Activated CD8-positive, alpha-beta memory T cell treated with anti-CD3 and anti-CD28 coated beads for 24 hours (primary cell): ENCODE data around the gene ARHGEF38.

ENCODE experiments used
- DNase-seq: peaks from one replicate; pipeline ENCODE4 v3.0.0-alpha.2; 2020

Gene ARHGEF38, protein sequence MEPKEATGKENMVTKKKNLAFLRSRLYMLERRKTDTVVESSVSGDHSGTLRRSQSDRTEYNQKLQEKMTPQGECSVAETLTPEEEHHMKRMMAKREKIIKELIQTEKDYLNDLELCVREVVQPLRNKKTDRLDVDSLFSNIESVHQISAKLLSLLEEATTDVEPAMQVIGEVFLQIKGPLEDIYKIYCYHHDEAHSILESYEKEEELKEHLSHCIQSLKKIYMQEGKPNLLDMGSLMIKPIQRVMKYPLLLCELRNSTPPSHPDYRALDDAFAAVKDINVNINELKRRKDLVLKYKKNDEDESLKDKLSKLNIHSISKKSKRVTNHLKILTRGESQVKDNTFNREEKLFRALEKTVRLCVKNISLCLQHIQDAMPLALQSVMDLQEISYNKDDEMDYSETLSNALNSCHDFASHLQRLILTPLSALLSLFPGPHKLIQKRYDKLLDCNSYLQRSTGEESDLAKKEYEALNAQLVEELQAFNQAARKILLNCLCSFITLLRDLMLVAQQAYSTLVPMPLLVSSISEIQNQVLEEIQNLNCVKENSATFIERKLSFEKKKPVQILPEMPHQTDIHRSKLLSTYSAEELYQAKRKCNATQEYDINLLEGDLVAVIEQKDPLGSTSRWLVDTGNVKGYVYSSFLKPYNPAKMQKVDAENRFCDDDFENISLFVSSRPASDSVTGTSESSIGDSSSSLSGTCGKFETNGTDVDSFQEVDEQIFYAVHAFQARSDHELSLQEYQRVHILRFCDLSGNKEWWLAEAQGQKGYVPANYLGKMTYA

DNA sequence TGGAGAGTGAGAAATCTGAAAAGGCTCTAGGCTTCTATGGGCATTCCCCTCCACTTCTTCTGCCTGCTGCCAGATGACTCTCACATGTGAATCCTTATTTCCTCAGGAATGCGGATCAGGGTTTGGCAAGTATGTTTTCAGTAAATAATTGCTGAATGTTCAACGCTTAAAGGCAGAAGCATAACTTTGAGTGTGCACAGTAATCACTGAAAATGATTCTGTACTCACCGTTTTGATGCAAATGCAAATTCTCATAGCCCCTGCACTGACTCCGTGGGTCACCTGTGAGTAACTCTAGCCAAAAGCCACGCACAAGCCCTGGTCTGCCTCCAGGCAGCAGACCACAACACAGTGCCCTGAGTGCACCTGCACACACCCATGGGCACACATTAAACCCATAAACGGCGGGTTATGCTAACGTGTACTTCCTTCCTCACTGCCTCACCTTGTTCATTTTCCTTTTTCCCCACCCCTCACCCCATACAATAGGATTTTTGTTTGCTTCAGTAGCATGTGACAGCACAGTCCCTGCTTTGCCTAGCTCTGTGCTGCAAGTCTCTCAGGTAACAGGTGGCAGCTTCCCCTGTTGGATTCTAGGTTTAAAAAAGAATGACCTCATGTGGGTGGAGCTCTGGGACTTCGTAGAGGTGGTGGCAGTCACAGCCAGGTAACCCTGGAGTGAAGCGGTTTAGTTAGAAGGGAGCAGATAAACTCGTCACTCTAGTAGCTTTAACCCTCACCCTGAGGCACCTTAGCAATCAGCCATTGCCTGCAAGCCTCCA is at the start of gene ARHGEF38:
Gene ARHGEF38 (plus strand): TSS at position 656 of the 782 bp plus-strand sequence. CDS start 146 bp downstream, outside the sequence.
- DNase-seq = no peak

DNA sequence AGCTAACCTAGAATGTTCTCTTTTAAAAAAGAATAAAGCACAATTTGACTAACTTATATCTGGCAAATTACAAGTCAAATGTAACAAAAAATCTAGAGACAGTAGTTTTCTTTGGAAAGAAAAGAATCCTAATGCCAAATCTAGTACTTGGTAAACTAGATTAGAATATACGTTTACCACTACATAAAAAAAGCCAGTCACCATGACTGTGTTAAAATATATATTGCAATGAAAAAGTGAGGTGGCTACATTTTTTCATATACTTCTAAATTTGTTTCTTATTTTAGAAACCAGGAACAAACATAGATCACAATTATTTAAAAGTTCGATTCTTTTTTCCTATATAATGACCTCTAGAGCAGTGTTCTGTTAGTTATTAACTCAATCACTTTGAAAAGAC is 48.9 kb upstream of the ARHGEF38 start:
- DNase-seq = no peak

DNA sequence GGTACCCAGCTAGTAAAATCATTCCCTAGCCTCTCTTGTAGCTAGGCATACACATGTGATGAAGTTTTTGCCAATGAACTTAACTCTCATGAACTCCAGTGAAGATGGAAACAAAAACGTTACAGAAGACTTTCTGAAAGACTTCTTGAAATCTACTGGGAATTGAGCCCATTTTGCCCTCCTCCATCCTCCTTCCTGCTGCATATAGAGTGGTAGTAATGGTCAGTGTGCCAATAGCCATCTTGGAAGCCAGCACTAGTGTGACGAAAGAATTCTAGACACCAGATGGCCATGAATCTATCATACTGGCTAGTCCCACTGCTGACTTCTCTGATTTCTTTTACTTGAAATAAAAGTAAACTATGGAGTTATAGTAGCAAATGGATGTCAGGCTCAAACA is 47.7 kb upstream of the ARHGEF38 start:
- no peak for DNase-seq

DNA sequence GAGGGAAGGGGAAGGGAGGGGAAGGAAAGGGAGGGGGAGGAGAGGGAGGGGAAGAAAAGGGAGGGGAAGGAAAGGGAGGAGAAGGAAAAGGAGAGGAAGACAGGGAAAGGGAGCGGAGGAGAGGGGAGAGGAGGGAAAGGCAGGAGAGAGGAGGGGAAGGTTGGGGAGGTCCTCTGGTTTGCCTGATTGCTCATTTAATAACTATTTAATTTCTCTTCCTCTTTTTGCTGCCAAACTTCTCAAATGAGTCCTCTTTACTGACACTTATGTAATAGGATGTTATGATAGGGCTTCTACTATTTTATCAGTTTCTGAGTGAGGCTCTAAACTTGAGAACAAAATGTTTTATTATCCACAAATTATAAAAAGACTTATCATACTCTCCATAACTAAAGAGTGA is 43.1 kb upstream of the ARHGEF38 start:
- DNase-seq = no peak

DNA sequence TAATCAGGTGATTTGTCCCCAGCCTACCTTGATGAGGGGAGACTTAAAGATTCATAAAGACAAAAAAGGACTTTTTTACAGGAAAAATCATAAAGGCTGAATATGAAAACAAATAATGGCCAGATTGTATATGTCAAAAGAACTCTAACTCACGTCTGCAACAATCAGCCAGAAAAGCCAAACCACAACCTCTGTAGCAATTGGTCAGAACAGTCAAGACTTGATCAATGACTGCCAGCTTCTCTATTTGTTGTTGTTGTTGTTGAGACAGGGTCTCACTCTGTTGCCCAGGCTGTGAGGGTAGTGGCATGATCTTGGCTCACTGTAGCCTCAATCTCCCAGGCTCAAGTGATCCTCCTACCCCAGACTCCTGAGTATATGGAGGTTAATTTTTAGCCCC is 42.7 kb upstream of the ARHGEF38 start:
- DNase-seq = no peak

DNA sequence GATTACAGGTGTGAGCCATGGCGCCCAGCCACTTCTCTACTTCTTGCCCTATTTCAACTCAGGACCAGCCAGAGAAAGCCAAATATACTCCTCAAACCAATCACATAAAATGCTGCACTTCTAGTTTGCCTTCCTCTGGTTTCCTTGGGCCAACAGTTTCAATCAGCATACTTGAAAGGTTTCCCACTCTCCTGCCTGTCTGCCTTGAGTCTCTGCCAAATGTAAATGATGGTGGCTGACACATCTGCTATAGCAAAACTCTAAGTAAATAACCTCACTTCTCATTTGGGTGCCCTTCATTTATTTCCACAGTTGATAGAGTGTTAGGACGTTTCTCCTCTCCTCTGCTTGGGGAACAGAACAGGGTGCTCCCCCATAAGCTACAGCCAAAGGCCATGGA is 42.2 kb upstream of the ARHGEF38 start:
- DNase-seq = no peak

DNA sequence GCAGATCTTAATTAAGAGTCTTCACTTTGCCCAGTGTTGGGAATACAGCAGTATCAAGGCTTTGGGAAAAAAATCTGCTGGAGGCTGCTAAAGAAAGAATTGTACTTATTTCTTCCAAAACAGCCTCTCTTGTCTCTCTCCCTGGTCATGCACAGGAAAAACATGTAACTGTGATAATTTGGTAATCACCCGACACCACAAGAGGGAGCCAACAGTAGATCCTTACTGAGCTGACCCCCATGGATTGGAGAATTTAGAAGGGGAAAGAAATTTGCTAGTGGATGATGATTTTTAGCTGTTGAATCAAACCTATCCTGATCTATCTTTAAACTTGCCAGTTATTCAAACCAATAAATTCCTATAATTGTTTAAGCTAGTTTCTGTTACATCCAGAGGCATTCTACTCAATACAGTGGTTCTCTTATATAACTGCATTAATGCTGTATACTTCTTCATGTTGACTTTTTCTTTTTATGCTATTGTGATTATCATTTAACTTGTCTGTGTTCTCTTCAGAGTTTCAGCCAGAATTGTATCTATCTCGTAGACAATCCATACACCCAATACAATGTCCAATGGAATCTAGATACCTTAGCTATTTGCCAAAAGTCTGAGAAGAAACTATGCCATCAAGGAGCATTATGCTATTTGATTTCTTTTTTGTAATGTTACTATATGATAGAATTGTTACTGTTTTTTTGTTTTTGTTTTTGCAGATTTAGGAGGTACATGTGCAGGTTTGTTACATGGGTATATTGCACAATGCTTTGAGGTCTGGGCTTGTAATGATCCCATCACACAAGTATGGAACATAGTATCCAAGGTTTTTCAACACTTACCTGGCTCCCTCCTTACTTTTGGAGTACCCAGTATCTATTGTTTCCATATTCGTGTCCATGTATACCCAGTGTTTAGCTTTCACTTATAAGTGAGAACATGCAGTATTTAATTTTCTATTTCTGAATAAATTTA is 31.3 kb upstream of the ARHGEF38 start:
- DNase-seq = no peak

DNA sequence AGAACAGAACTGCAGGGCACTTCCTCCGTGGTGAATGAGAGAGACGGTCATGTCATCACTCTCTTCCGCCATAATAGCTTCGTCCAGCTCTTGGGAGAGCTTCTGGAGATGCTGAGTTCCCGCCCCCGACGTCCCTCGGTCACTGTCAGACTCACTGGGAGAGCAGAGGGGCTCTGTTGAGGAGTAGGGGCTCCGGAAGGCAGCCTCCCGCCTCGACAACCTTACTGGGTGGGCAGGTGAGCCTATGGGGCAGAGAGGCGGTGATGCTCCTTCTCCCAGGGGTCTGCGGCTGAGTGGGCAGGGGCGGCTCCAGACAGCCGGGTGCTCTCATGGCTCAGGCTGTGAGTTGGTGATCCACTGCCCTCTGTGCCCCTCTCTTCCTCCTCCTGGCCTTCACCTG is 25.8 kb upstream of the ARHGEF38 start:
- no peak for DNase-seq

DNA sequence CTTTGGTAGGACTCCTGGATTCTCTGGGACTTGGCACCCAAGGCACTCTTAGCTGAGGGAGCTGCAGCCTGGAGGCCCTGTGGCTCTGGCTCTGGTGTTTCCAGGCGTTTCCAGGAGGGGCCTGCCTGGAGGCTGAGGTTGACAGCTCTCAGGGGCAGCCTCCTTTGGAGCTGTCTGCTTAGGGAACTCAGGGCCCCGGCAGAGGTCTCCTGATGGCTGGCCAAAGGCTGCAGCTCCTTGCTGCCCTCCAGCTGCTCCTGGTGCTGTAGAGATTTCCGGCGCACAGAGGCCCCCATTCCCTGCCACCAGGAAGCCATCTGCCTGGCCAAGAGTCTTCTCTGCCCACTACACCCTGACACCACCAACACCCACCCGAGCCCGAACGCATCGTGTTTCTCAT is 25.3 kb upstream of the ARHGEF38 start:
- no peak for DNase-seq

DNA sequence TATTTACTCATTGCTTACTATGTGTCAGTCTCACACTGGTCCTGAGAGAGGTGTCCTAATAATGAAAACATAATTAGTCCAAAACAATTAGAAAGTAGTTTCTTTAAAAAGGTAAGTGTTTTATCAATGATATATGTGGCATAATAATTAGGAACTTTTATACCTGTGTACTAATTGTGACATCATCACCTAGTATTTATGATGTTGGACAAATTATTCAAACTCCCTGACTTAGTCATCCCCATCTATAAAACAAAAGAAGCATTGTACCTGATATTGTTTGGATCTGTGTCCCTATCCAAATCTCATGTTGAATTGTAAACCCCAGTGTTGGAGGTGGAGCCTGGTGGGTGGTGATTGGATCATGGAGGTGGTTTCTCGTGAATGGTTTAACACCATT is 15.8 kb upstream of the ARHGEF38 start:
- DNase-seq = no peak

DNA sequence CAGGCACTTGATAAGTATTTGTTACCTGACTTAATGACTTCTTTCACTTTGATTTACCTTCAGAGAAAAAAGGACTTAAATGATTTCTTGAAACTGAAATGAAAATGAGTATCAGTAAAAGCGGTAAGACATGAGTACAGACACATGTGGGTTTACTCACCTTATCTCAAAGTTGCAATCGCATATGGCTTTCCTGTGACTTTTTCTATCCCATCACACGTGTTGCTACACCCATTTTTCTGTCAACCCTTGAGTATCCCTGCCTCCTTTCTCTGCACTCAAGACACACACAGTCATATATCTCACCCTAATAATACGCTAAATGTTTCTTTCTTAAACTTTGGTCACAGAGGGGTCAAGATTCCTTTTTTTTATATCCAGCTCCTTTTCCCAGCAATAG is 11.0 kb upstream of the ARHGEF38 start:
- DNase-seq = no peak

DNA sequence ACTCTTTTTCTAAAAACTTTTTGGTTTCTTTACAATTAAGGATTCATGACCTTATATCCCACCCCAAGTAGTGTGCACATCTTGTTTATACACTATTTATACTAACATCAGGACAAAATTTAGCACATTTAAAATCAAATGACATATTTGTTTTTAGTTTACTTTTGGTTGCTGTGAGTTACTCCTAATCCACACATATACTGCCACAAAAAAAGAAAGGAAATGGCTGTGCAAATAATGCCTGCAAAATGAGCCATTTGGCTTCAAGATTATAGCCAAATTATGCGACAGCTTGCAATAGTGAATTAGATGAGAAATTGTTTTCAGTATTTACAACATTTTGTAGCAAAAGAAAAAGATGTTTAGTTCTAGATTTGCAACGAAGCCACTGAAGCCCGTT is 10.4 kb upstream of the ARHGEF38 start:
- no peak for DNase-seq

DNA sequence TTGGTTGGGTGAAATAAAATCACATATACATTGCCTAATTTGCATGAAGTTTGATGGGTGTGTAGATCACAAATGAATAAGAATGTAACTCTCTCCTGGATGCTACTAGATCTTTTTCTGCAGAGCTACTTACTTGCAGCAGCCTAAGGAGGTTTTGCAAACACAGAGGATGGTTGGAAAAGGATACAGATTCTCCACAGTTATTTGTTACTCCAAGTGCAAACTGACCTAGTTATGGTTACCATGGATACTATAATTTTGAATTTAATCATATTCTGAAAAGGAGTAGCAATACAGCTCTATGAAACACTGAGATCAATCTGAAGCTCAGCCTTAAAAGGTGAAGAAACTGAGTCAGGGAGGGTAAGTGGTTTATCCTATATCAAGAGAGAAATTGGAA is 9.1 kb upstream of the ARHGEF38 start:
- no peak for DNase-seq

DNA sequence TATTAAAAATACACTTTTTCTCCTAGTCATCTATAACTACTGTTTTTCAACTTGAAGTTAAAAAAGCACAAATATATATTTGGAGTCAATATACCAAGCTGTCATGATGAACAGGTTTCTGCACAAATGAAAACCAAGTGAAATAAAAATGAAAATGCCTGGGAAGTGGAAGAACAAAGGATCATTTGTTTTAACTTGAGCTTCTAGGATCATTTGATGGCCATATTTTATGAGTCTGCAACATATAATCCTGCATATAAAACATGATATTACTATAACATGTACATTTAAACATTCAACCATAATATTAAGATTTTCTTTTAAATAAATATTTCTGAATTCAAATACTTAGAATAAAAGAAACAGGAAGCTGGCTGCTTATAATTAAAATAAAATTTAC is 8.5 kb upstream of the ARHGEF38 start:
- DNase-seq = no peak

DNA sequence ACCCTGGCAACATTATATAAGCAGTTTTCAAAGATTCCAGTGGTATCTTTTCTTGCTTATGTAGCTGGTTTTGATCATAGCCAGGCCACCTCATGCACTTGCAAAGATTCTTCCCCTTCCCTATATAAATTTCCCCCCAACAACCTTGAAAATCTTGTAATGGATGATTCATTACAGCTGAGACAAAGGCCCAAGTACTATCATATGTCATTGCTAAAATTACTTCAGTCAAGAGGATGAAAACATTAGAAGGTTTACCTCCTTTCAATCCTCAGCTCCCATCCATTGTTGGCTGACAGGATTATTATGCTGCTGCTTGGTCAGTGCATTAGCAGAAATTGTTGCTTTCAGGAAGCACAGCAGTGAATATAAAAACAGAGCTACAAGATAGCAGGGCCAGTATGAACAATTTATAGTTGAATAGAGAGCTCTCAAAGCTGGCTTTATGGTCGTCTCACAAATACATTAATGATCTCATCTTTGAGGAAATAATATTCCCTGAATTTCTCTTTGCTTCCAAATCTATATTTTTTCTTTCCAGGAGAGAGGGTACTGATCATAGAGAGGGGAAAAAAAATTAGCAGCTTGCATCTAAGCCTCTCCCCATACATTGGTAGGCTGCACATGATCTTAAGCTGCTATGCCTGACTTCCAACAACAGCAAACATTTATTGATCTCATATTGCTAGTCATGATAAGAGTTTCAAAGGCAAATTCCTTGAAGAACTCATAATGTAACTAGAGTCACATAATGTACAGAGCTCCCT is 7.7 kb upstream of the ARHGEF38 start:
- DNase-seq = no peak

DNA sequence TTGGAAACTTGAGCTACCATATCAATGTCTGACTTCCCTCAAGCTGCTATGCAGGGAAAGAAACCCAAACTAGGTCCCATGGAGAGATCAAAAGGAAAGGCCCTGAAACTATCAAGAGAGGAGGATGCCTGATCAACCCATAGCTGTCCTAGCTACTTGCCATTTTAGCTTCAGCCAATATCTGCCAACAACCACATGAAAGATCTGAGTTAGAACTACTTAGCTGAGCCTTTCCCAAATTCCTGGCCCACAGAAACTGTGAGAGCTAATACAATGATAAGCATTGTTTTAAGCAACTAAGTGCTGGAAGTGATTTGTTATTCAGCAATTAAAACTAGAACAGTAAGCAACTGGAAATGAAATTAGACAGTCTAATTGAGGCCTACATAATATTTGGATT is 6.3 kb upstream of the ARHGEF38 start:
- DNase-seq = no peak

DNA sequence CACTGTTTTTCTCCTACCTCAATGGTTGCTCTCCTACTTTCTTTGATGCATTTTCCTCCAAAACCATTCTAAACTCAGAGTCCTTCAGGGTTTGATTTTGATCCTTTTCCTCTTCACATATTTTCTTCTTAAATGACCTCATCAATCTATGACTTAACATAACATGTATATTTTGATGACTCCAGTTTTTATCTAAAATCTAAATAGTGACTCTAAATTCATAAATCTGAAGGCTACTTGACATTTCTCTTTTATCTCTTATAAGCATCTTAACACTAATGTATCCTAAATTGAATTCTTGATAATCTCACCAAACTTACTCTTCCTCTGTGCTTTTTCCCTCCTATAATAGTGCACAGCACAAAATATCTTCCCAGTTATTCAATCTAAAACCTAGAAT is 4.7 kb upstream of the ARHGEF38 start:
- no peak for DNase-seq

DNA sequence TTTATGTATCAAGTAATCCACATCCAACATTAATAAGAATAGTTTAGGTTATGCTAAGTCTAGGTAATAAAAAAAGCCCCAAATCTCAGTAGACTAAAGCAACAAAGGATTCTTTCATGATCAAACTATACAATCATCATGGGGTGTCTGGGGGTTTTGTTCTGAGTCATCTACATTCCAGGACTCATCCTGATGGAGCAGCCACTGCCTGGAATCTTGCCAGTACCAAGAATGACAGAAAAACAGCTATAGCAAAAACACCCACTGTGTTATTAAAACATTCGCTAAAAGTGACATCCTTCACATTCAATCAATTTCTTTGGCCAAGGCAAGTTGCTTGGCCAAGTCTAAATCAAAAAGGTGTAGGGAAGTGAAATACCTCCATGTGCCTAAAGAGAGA is 3.9 kb upstream of the ARHGEF38 start:
- DNase-seq = no peak

DNA sequence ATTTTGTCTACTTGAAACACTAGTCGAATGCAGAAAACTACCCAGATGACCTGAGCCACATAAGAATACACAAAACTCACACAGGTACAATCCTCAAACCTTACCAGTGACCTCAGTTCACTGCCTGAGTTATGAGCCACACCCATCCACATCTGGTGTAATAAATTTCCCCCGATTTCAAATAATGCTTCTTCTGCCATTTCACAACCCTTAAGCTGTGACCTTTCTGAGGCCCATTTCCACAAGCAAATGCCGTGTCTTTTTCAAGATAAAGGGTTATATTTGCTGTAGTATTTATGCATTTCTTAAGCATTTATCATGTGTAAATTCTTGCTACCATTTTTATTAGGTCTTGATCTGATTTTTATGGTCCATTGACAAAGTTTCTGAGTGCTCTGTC is 1.8 kb upstream of the ARHGEF38 start:
- DNase-seq = no peak

DNA sequence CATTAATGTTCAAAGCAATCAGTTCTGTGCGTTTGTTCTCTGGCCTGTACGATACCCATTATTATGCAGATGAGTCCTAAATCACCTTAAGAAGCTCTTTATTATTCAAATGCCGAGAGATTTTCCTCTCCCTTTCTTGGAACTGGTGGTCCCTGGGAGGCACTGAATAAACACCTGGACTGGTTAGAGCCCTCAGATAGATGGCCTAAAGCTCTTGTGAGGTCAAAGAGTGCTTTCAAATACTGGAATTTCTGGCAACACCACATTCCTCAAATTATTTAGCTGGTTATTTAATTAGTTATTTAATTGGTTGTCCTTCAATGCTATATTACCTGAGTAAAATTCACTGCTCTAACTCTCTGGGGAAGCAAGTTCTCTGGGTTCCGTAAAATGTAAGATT is 3.0 kb downstream of the ARHGEF38 start:
- no peak for DNase-seq

DNA sequence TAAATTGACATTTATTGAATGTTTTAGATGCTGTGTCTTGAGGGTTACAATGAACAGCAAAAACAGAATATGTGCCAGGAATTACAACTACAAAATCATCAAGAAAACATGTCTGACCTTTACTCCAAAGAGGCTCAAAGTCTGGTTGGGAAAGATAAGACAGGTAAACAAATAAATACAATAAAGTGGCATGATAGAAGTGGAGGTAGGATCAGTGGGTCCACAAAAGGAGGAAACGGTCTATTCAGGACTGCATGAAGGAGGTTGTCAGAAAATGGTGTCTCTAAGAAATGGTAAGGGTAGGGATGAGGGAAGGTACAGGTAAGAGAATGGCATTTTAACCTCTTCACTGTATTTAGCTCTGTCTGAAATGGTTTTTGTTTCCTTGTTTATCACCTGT is 3.8 kb downstream of the ARHGEF38 start:
- DNase-seq = no peak

DNA sequence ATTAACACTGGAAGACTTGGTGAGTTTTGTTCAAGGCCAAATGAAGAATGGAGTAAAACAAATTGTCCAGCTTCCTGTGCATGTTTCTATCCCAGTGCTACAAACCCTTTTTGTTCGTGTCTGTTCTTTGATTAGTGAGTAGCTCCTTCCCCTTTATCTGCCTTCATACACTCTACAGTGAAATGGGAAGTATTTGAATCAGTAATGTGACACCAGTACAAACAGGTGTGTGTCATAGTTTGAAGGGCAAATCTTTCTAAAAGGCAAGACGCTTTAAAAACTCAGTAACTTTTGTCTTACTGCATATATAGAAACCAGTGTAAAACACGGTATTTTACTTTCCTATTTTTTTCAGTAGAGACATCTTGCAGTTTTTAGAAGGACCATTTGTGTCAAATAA is 5.9 kb downstream of the ARHGEF38 start:
- no peak for DNase-seq
